ENCODE results near the gene C22orf39.

The C22orf39 gene

DNA sequence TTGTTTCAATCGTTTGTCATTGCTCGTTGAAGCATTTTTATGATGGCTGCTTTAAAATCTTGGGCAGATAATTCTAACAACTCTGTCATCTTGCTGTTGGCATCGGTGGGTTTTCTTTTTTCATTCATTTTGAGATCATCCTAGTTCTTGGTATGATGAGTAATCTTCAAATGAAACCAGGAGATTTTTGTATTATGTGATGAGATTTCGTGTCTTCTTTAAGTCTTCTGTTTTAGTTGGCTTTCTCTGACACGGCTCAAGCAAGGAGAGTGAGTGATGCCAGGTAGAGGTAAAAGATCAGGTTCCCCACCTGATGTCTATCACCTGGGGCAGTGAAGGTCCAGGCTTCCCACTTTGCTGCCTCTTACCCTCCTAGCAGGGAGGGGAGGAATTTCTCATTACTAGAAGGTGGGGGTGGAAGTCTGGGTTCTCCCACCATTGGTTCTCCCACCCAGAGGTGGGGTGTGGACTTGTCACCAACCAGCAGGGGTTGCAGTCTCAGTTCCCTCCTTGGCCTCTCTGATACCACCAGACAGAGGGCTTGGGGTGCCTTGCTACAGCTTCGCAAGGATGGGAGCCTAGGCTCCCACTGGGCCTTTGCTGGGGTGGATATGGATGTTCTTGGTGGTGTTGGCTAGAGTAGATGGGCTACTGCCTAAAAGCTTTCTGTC is 45.1 kb upstream of the C22orf39 start:
- H3K4me1 ChIP-seq (ENCODE audit: control insufficient read depth, low read length): no peaks in the 10 kb centered on the region
- no peak overlapping the region for H3K4me3 ChIP-seq (ENCODE audit: low read length)
- peaks cover 93% of the 10 kb centered on the region for H3K36me3 ChIP-seq (ENCODE audit: control insufficient read depth, low read length)
- H3K27me3 ChIP-seq (ENCODE audit: control insufficient read depth, low read length): no peaks in the 10 kb centered on the region
- TF ChIP-seq, protein P1, sequence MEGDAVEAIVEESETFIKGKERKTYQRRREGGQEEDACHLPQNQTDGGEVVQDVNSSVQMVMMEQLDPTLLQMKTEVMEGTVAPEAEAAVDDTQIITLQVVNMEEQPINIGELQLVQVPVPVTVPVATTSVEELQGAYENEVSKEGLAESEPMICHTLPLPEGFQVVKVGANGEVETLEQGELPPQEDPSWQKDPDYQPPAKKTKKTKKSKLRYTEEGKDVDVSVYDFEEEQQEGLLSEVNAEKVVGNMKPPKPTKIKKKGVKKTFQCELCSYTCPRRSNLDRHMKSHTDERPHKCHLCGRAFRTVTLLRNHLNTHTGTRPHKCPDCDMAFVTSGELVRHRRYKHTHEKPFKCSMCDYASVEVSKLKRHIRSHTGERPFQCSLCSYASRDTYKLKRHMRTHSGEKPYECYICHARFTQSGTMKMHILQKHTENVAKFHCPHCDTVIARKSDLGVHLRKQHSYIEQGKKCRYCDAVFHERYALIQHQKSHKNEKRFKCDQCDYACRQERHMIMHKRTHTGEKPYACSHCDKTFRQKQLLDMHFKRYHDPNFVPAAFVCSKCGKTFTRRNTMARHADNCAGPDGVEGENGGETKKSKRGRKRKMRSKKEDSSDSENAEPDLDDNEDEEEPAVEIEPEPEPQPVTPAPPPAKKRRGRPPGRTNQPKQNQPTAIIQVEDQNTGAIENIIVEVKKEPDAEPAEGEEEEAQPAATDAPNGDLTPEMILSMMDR (IDR thresholded peaks at IDR 0.05; ENCODE audit: low read depth, low read length, poor library complexity, severe bottlenecking): no peak
- no peak for TF ChIP-seq EZH2phosphoT487 (IDR thresholded peaks at IDR 0.05; ENCODE audit: borderline replicate concordance, low read length)
- no peaks in the 10 kb centered on the region for H3F3A ChIP-seq (ENCODE audit: control insufficient read depth, insufficient read depth)
- H4K20me1 ChIP-seq (ENCODE audit: control insufficient read depth, insufficient read depth, low read depth, low read length): peaks cover 5% of the 10 kb centered on the region; the same call in 1 of the 2 replicates
- H3K9me3 ChIP-seq (ENCODE audit: control insufficient read depth, insufficient read depth, low read length): no peaks in the 10 kb centered on the region
- H3K9me2 ChIP-seq (replicated peaks; ENCODE audit: control insufficient read depth, low read length): no peaks in the 10 kb centered on the region
- peaks cover 27% of the 10 kb centered on the region for H3K79me2 ChIP-seq (ENCODE audit: control insufficient read depth, low read length)
- H3K27ac ChIP-seq (ENCODE audit: low read depth, low read length): no peak overlapping the region
- H3K4me2 ChIP-seq (ENCODE audit: low read length): no peak overlapping the region

DNA sequence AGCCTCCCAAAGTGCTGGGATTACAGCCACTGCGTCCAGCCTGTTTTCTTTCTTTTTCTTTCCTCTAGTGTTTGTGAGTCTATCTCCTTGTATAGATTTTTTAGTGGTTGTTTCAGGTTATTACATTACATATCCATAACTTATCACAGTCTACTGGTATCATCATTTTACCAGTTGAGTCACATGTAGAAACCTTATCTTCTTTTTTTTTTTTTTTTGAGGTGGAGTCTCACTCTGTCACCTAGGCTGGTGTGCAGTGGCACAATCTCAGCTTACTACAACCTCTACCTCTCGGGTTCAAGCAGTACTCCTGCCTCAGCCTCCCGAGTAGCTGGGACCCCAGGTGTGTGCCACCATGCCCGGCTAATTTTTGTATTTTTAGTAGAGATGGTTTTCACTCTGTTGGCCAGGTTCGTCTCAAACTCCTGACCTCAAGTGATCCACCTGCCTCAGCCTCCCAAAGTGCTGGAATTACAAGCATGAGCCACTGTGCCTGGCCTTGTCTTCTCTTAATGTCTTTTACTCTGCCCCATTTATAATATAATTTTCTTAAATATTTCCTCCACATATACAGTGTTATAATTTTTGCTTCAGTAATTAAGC is 43.2 kb upstream of the C22orf39 start:
- H4K20me1 ChIP-seq (ENCODE audit: control insufficient read depth, insufficient read depth, low read depth, low read length): peaks cover 5% of the 10 kb centered on the region; the same call in 1 of the 2 replicates
- H3K9me3 ChIP-seq (ENCODE audit: control insufficient read depth, insufficient read depth, low read length): no peaks in the 10 kb centered on the region
- H3K4me3 ChIP-seq (ENCODE audit: low read length): no peak overlapping the region
- no peak for TF ChIP-seq EZH2phosphoT487 (IDR thresholded peaks at IDR 0.05; ENCODE audit: borderline replicate concordance, low read length)
- TF ChIP-seq, protein P1 (IDR thresholded peaks at IDR 0.05; ENCODE audit: low read depth, low read length, poor library complexity, severe bottlenecking): no peak
- H3K79me2 ChIP-seq (ENCODE audit: control insufficient read depth, low read length): peaks cover 27% of the 10 kb centered on the region
- peaks cover 81% of the 10 kb centered on the region for H3K36me3 ChIP-seq (ENCODE audit: control insufficient read depth, low read length)
- no peak overlapping the region for H3K4me2 ChIP-seq (ENCODE audit: low read length)
- no peak overlapping the region for H3K27ac ChIP-seq (ENCODE audit: low read depth, low read length)
- no peaks in the 10 kb centered on the region for H3F3A ChIP-seq (ENCODE audit: control insufficient read depth, insufficient read depth)
- H3K9me2 ChIP-seq (replicated peaks; ENCODE audit: control insufficient read depth, low read length): no peaks in the 10 kb centered on the region
- no peaks in the 10 kb centered on the region for H3K27me3 ChIP-seq (ENCODE audit: control insufficient read depth, low read length)
- H3K4me1 ChIP-seq (ENCODE audit: control insufficient read depth, low read length): no peaks in the 10 kb centered on the region

DNA sequence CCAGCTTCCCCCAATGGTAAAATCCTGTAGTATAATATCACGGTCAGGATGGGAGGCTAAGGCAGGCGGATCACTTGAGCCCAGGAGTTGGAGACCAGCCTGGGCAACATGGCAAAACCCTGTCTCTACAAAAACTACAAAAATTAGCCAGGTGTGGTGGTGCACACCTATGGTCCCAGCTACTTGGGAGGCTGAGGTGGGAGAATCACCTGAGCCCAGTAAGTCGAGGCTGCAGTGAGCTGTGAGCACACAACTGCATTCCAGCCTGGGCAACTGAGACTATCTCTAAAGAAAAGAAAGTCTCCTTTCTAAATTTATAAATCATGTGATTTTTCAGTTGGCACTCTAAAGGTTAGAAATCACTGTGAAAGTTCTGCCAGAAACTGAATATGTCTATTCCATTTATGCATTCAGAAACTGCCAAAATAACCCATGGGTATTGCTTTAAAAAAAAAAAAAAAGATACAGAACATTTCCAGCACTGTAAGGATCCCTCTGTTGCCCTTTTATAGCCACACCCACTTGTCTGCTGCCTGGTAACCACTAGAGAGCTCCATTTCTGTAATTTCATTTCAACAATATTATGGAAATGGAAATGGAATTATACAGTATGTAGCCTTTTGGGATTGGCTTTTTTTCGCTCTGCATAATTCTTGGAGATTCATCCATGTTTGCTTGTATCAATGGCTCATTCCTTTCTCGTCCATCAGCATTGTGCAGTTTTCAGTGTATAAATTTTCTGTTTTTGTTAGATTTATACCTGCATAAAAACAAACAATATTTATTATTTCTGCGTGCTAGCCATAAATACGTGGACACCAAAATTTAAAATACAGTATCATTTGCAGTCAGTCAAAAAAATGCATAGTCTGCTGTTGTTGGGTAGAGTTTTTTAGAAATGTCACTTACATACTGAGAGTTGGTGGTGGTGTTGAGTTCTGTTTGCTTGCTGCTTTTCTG is 41.7 kb upstream of the C22orf39 start:
- Histone ChIP-seq H3K27me3 (ENCODE audit: control insufficient read depth, low read length) (no peaks in the 10 kb centered on the region), H4K20me1 (ENCODE audit: control insufficient read depth, insufficient read depth, low read depth, low read length) (peaks cover 8% of the 10 kb centered on the region; the same call in 1 of the 2 replicates), H3K9me2 (replicated peaks; ENCODE audit: control insufficient read depth, low read length) (no peaks in the 10 kb centered on the region), H3K27ac (ENCODE audit: low read depth, low read length) (no peak overlapping the region), H3K4me1 (ENCODE audit: control insufficient read depth, low read length) (no peaks in the 10 kb centered on the region), H3K4me3 (ENCODE audit: low read length) (no peak overlapping the region), H3K4me2 (ENCODE audit: low read length) (no peak overlapping the region), H3K79me2 (ENCODE audit: control insufficient read depth, low read length) (peaks cover 29% of the 10 kb centered on the region), H3K36me3 (ENCODE audit: control insufficient read depth, low read length) (peaks cover 81% of the 10 kb centered on the region), H3F3A (ENCODE audit: control insufficient read depth, insufficient read depth) (no peaks in the 10 kb centered on the region), H3K9me3 (ENCODE audit: control insufficient read depth, insufficient read depth, low read length) (no peaks in the 10 kb centered on the region)
- TF ChIP-seq, protein P1 (IDR thresholded peaks at IDR 0.05; ENCODE audit: low read depth, low read length, poor library complexity, severe bottlenecking): no peak
- no peak for TF ChIP-seq EZH2phosphoT487 (IDR thresholded peaks at IDR 0.05; ENCODE audit: borderline replicate concordance, low read length)
